Thyroid gland (tissue), 4 donors: ENCODE results near the gene ALDH9A1. TPM values are rescaled to one million over a fixed set of nuclear protein-coding genes. Genes with fewer than 3 reads are reported as not detected.
A peak's percentile ranks its signal among the peaks of the same experiment; 100 is the strongest.
"Not testable (repeated sequence)": the region's sequence is repeated elsewhere in the genome, so short reads cannot be mapped to it uniquely, and the experiment has no call there.

ENCODE experiments used
- DNase-seq, 2 donors: peaks; one replicate each; pipeline ENCODE4 v3.0.0-alpha.2; 2019
- H3K27ac ChIP-seq, 3 donors: fragments of 200-600 bp; sonication (generic); 1 replicate in 2 of 3; 2 replicates in 1 of 3; pipeline ENCODE4 v1.5.1; 2016 to 2019; ENCODE audit warnings: mild to moderate bottlenecking in 1 of 3, moderate library complexity in 1 of 3
- H3K27me3 ChIP-seq: fragments of 200-600 bp; sonication (generic); one replicate; pipeline ENCODE4 v1.5.1; 2019
- H3K36me3 ChIP-seq, 2 donors: fragments of 200-600 bp; sonication (generic); one replicate each; pipeline ENCODE4 v1.5.1; 2016 to 2019
- H3K4me1 ChIP-seq, 2 donors: fragments of 200-600 bp; sonication (generic); one replicate each; pipeline ENCODE4 v1.5.1; 2017 to 2019
- H3K4me3 ChIP-seq, 3 donors: fragments of 200-600 bp; sonication (generic); replicated peaks in 1 of 3; 1 replicate in 2 of 3; 2 replicates in 1 of 3; pipeline ENCODE4 v1.5.1; 2016; ENCODE audit warnings: mild to moderate bottlenecking in 1 of 3
- H3K9me3 ChIP-seq: fragments of 200-600 bp; sonication (generic); one replicate; pipeline ENCODE4 v1.5.1; 2017
- POLR2A ChIP-seq, 2 donors: fragments of 450-650 bp; IDR thresholded peaks; one replicate each; pipeline ENCODE4 v1.6.1; 2017; ENCODE audit warnings: antibody characterized with exemption in 2 of 2, mild to moderate bottlenecking in 2 of 2, moderate library complexity in 1 of 2
- WGBS, 2 donors: methylation state at CpG; one replicate each; pipeline ENCODE4 v1.1.5; 2017; 5-methylcytosine and 5-hydroxymethylcytosine counted together
- intact Hi-C: fragments of 100-400 bp; cut with DNase I; formaldehyde crosslinking; loops from one replicate; pipeline ENCODE4 v1.15.1; 2023
- total RNA-seq, 4 donors: library from RNA; depleted of rRNA; stranded (reverse); fragments of >200 nt; gene quantifications; one replicate each; pipeline ENCODE4 v1.2.3, GENCODE V29; 2016
- TF ChIP-seq, protein P1 (sequence below), 6 experiments: fragments of 200-600 bp in 3 of 6; fragments of 450-650 bp in 3 of 6; sonication (generic) in 3 of 6; IDR thresholded peaks; one replicate each; pipeline ENCODE4 v1.5.1; 2016 to 2019; ENCODE audit warnings: antibody characterized with exemption in 6 of 6, mild to moderate bottlenecking in 2 of 6, inconsistent platforms in 1 of 6, moderate library complexity in 1 of 6

The ALDH9A1 gene
- total RNA-seq, 4 donors from 2014 or later, result 99.7 to 348 (median 192) TPM

DNA sequence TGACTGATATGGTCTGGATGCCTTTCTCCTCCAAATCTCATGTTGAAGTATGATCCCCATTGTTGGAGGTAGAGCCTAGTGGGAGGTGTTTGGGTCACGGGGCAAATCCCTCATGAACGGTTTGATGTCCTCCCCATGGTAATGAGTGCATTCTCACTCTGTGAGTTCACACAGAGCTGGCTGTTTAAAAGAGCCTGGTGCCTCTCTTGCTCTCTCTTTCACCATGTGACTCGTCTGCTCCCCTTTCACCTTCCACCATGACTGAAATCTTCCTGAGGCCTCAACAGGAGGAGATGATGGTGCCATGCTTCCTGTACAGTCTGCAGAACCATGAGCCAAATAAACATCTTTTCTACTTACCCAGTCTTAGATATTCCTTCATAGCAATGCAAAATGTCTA, 30.2 kb downstream of the ALDH9A1 start:
- no peak for DNase-seq
- no peak overlapping the region for H3K4me3 ChIP-seq
- H3K27me3 ChIP-seq, result no peaks in the 10 kb centered on the region
- peaks cover 16 to 18% of the 10 kb centered on the region in 2 donors for H3K4me1 ChIP-seq
- TF ChIP-seq, protein P1, sequence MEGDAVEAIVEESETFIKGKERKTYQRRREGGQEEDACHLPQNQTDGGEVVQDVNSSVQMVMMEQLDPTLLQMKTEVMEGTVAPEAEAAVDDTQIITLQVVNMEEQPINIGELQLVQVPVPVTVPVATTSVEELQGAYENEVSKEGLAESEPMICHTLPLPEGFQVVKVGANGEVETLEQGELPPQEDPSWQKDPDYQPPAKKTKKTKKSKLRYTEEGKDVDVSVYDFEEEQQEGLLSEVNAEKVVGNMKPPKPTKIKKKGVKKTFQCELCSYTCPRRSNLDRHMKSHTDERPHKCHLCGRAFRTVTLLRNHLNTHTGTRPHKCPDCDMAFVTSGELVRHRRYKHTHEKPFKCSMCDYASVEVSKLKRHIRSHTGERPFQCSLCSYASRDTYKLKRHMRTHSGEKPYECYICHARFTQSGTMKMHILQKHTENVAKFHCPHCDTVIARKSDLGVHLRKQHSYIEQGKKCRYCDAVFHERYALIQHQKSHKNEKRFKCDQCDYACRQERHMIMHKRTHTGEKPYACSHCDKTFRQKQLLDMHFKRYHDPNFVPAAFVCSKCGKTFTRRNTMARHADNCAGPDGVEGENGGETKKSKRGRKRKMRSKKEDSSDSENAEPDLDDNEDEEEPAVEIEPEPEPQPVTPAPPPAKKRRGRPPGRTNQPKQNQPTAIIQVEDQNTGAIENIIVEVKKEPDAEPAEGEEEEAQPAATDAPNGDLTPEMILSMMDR (IDR thresholded peaks at IDR 0.05), result no peak
- no peak for TF ChIP-seq POLR2A (IDR thresholded peaks at IDR 0.05)
- intact Hi-C loops, result no loop called here
- H3K36me3 ChIP-seq, result peaks cover 6 to 45% of the 10 kb centered on the region in 2 donors
- H3K9me3 ChIP-seq, result no peaks in the 10 kb centered on the region
- WGBS, 2 donors, result 93 to 96% methylated on average over 3 of the region's 3 CpGs
- H3K27ac ChIP-seq, result no peak overlapping the region

DNA sequence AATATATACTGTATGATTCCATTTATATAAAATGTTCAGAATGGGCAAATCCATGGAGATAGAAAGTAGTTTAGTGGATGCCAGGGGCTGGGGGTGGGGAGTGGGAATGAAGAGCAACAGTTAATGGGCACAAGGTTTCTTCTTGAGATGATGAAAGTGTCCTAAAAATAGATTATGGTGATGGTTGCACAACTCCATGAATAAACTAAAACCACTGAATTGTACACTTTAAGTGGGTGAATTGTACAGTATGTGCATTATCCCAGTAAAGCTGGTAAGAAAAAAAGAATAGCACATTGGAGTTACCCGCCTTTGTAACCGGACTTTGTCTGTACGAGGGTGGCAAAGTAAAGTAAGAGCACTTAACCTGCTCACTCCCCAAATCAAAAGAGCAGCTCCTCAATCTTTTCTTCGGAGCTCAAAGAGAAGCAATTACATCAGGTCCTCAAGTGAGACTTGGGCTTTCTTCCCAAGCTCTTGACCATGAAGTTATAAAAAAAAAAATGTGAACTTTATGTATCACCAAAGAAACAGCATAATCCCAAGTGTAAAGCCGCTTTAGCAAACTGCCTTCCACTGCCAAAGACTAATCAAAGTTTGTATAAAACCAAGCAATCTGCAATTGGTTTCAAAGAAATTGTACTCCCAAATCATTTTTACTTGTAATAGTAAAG, 32.1 kb downstream of the ALDH9A1 start:
- Histone ChIP-seq H3K27ac (peak overlapping the region; percentile 6 to 52 (median 50)), H3K4me3 (no peak overlapping the region), H3K36me3 (peaks cover 6 to 49% of the 10 kb centered on the region in 2 donors), H3K27me3 (no peaks in the 10 kb centered on the region), H3K4me1 (peaks cover 16 to 18% of the 10 kb centered on the region in 2 donors), H3K9me3 (no peaks in the 10 kb centered on the region)
- TF ChIP-seq POLR2A (IDR thresholded peaks at IDR 0.05), result no peak
- TF ChIP-seq, protein P1 (IDR thresholded peaks at IDR 0.05), result no peak
- intact Hi-C loops, result no loop called here
- WGBS, 2 donors, result 29 to 37% methylated on average over 5 of the region's 5 CpGs
- DNase-seq, result peak; percentile 57 to 61

DNA sequence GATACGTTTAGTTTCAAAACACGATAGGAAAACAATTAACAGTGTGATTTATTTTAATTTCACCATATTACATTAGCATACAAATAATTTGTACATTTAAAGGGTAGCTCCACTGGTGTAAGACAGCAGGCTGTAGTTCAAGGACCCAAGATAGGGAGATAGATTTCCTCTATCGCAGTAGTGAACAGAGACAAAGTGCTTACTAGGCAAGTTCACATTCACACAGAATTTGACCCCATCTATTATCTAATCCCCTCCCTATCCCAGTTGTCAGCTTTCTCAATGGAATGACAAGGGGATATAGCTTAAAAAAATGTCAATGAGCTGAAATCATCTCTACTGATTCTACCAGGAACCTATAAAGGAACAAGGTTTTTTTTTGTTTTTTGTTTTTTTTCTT, 36.2 kb downstream of the ALDH9A1 start:
- WGBS, 2 donors, result 88 to 92% methylated on average over 3 of the region's 3 CpGs
- H3K36me3 ChIP-seq, result peaks cover 5 to 44% of the 10 kb centered on the region in 2 donors

DNA sequence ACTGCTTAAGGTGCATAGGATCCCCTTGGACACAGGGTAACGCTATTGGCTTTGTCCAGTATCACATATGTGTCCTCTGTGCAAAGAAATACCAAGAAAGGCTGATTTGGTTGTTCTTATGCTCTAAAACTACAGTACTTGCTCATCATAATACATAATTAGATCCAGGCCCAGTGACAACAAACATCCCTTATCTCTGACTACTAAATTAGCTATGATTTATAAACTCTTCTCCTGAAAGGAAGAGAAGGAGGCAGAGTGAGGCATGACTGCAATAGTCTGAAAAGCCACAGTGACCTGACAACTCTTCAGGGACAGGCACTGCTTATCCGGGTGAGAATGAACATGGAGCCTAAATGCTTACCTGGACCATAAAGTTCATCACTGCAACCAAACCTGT, 36.7 kb downstream of the ALDH9A1 start:
- Histone ChIP-seq H3K36me3 (peaks cover 5 to 42% of the 10 kb centered on the region in 2 donors), H3K27ac (no peak overlapping the region), H3K9me3 (no peaks in the 10 kb centered on the region), H3K4me3 (no peak overlapping the region), H3K4me1 (peaks cover 9 to 17% of the 10 kb centered on the region in 2 donors), H3K27me3 (no peaks in the 10 kb centered on the region)
- intact Hi-C loops, result no loop called here
- DNase-seq, result no peak
- TF ChIP-seq, protein P1 (IDR thresholded peaks at IDR 0.05), result no peak
- TF ChIP-seq POLR2A (IDR thresholded peaks at IDR 0.05), result no peak
- 79 to 88% methylated on average over 2 of the region's 2 CpGs for whole genome bisulfite sequencing, 2 donors

More for the DNA sequence above, 36.2 kb downstream of the ALDH9A1 start:
- H3K4me1 ChIP-seq, result peaks cover 13 to 22% of the 10 kb centered on the region in 2 donors
- H3K9me3 ChIP-seq, result no peaks in the 10 kb centered on the region
- H3K27me3 ChIP-seq, result no peaks in the 10 kb centered on the region
- H3K4me3 ChIP-seq, result no peak overlapping the region
- DNase-seq, result no peak
- TF ChIP-seq, protein P1 (IDR thresholded peaks at IDR 0.05), result no peak
- TF ChIP-seq POLR2A (IDR thresholded peaks at IDR 0.05), result no peak
- H3K27ac ChIP-seq, result no peak overlapping the region
- intact Hi-C loops, result no loop called here

DNA sequence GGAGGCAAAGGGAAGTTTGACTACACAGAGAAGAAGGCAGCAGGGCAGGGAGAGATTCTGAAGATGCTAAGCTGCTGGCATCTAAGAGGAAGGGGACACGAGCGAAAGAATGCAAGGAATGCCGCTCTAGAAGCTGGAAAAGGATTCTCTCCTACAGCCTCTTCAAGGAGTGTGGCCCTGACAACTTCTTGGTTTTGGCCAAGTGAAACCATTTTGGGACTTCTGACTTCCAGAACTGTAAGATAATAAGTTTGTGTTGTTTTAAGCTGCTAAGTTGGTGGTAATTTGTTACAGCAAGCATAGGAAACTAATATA, 38.8 kb downstream of the ALDH9A1 start:
- 55 to 70% methylated on average over 3 of the region's 3 CpGs for WGBS, 2 donors
- Histone ChIP-seq H3K36me3 (peaks cover 12 to 48% of the 10 kb centered on the region in 2 donors), H3K9me3 (no peaks in the 10 kb centered on the region), H3K4me1 (peaks cover 0 to 7% of the 10 kb centered on the region in 2 donors), H3K27ac (peak overlapping the region in 1 of 3 donors; percentile 50), H3K4me3 (no peak overlapping the region), H3K27me3 (no peaks in the 10 kb centered on the region)
- no peak for DNase-seq
- intact Hi-C loops, result no loop called here
- TF ChIP-seq POLR2A (IDR thresholded peaks at IDR 0.05), result no peak
- TF ChIP-seq, protein P1 (IDR thresholded peaks at IDR 0.05), result no peak

DNA sequence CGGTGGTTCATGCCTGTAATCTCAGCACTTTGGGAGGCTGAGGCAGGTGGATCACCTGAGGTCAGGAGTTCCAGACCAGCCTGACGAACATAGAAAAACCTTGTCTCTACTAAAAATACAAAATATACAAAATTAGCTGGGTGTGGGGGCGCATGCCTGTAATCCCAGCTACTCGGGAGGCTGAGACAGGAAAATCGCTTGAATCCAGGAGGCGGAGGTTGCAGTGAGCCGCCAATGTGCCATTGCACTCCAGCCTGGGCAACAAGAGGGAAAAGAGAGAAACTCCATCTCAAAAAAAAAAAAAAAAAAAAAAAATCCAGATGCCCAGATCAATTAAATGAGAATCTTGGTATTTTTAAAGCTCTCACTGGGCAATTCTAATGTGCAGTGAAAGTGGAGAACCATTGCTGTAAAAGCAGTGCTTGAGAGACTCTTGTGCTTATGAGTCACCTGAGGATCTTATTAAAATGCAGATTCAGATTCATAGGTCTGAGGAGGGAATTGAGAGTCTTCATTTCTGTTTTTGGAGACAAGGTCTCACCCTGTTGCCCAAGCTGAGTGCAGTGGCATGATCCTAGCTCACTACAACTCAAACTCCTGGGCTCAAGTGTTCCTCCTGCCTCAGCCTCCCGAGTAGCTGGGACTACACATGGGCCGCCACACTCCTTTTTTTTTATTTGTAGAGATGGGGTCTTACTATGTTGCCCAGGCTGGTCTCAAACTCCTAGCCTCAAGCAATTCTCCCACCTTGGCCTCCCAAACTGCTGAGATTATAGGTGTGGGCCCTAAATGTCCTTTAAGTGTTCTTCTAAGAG, 39.4 kb downstream of the ALDH9A1 start:
- intact Hi-C loops, H3K4me1 ChIP-seq, DNase-seq, H3K4me3 ChIP-seq, H3K27me3 ChIP-seq, H3K9me3 ChIP-seq: not testable (repeated sequence)
- H3K36me3 ChIP-seq, result peaks cover 18 to 43% of the 10 kb centered on the region in 2 donors
- 96 to 97% methylated on average over 9 of the region's 9 CpGs for WGBS, 2 donors
- peak overlapping the region in 1 of 3 donors; percentile 50 for H3K27ac ChIP-seq
